NCI-H187 (cell line): ENCODE measurements around the gene GRIA3.

Source experiments
- DNase-seq, 2 experiments: peaks; one replicate each; lab custom pipeline; 2025; lab: John Stamatoyannopoulos, UW

GRIA3 gene

GRCh38 chrX:123184219-123184865, at the start of gene GRIA3:
TSS of gene GRIA3 (plus strand) at chrX:123184278. CDS start at chrX:123184536, 258 bp downstream.
- DNase-seq = no peak

GRCh38 chrX:123138473-123138872, 45.6 kb upstream of the GRIA3 start:
- no peak for DNase-seq

- DNase-seq = no peak
Measured at GRCh38 chrX:123140454-123140853, 43.6 kb upstream of the GRIA3 start.

GRCh38 chrX:123140904-123141303, 43.2 kb upstream of the GRIA3 start:
- DNase-seq = no peak

- DNase-seq = no peak
Measured at GRCh38 chrX:123153846-123154335, 30.2 kb upstream of the GRIA3 start.

GRCh38 chrX:123155327-123155726, 28.8 kb upstream of the GRIA3 start:
- DNase-seq = no peak

GRCh38 chrX:123157586-123157985, 26.5 kb upstream of the GRIA3 start:
- DNase-seq = no peak

- DNase-seq = no peak
Measured at GRCh38 chrX:123159403-123159802, 24.7 kb upstream of the GRIA3 start.

GRCh38 chrX:123167621-123168020, 16.5 kb upstream of the GRIA3 start:
- DNase-seq = no peak

GRCh38 chrX:123169247-123169901, 14.7 kb upstream of the GRIA3 start:
- DNase-seq = no peak

- no peak for DNase-seq
Measured at GRCh38 chrX:123170546-123170945, 13.5 kb upstream of the GRIA3 start.

GRCh38 chrX:123171781-123172180, 12.3 kb upstream of the GRIA3 start:
- DNase-seq = no peak

GRCh38 chrX:123172869-123173268, 11.2 kb upstream of the GRIA3 start:
- DNase-seq = no peak

GRCh38 chrX:123173833-123174232, 10.2 kb upstream of the GRIA3 start:
- peak in 1 of 2 experiments; percentile 0 for DNase-seq

- DNase-seq = no peak
Measured at GRCh38 chrX:123175366-123176122, 8.5 kb upstream of the GRIA3 start.

GRCh38 chrX:123181233-123181914, 2.7 kb upstream of the GRIA3 start:
- no peak for DNase-seq

GRCh38 chrX:123184866-123185276, 793 bp downstream of the GRIA3 start:
- no peak for DNase-seq

GRCh38 chrX:123185721-123186120, 1.6 kb downstream of the GRIA3 start:
- DNase-seq = no peak

GRCh38 chrX:123186801-123187200, 2.7 kb downstream of the GRIA3 start:
- DNase-seq = no peak

- DNase-seq = no peak
Measured at GRCh38 chrX:123188081-123188480, 4.0 kb downstream of the GRIA3 start.

GRCh38 chrX:123189338-123189737, 5.3 kb downstream of the GRIA3 start:
- DNase-seq = no peak

- DNase-seq = no peak
Measured at GRCh38 chrX:123190096-123190495, 6.0 kb downstream of the GRIA3 start.
